GM18517 (cell line): ENCODE results near the gene PPP2R5A.
"Not testable (repeated sequence)": the region's sequence is repeated elsewhere in the genome, so short reads cannot be mapped to it uniquely, and the experiment has no call there.

Experiments
- ATAC-seq: cut with Tn5 transposase; IDR thresholded peaks from one replicate; pipeline ENCODE4 v1.9.1; 2021; ENCODE audit warnings: mild to moderate bottlenecking, moderate library complexity; ENCODE audit not compliant: unreplicated experiment

Gene PPP2R5A

DNA sequence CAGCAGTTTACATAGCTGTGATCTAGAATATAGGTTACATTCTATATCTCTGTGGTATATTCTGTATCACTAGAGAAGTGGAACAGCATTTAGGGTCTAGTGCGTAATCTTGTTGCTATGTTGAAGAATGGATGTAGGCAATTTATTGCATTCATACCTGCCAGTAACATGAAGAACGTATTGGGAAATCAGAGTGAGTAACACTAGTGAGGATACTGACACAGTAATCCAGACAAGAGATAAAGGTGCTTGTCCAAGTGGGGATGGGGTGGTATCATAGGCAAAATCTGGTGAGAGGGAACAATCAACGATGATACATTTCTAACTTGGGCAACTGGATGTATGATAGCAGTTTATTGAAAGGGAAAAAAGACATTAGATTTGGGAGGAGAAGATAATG lies 9.8 kb downstream of the PPP2R5A start:
- ATAC-seq: no peak

- no peak for ATAC-seq
These were observed 10.4 kb downstream of the PPP2R5A start for GRCh38 chr1:212295579-212295978.

- ATAC-seq: no peak
These were observed 12.1 kb downstream of the PPP2R5A start for GRCh38 chr1:212297338-212297737.

- no peak for ATAC-seq
These were observed 16.4 kb downstream of the PPP2R5A start for GRCh38 chr1:212301580-212301979.

- ATAC-seq: no peak
These were observed 17.7 kb downstream of the PPP2R5A start for GRCh38 chr1:212302745-212303383.

DNA sequence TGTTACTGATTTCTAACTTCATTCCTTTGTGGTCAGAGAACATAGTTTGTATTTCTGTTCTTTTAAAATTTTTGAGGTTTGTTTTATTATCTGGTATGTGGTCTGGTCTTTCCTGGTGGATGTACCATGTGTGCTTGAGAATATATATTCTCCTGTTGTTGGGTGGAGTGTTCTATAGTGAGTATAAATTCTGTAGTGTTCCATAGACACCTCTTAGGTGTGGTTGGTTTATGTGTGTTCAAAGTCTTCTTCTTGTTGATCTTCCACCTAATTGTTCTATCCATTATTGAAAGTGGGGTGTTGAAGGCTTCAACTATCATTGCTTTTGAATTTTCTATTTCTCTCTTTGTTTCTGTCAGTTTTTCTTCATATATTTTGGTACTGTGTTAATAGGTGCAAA lies 20.1 kb downstream of the PPP2R5A start:
- no peak for ATAC-seq

DNA sequence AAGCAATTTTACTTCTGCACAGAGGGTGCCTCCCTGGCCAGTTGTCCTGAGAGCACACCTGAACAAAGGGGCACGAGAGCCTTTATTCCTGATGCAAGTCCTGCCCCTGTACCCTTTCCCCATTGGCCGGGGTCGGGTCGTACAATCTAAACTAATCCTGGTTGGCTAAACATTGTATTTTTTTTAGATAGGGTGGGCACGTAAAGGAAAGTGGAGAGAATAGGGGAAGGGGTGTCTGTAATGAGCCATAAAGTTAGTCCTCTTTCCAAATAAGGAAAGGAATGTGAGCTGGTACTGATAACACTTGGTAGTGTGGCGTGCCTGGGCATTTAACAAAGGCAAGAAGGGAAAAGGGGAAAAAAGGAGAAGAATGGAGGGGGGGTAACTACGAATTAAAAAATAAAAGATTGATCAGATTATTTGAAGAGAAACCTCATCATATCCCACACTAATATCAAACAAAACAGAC lies 20.8 kb downstream of the PPP2R5A start:
- not testable (repeated sequence) for ATAC-seq

GRCh38 chr1:212309967-212310366 lies 24.8 kb downstream of the PPP2R5A start:
- ATAC-seq: no peak

- ATAC-seq: no peak
These were observed 25.2 kb downstream of the PPP2R5A start for GRCh38 chr1:212310383-212310782.

GRCh38 chr1:212311836-212312497 lies 26.8 kb downstream of the PPP2R5A start:
- no peak for ATAC-seq

GRCh38 chr1:212313616-212314015 lies 28.4 kb downstream of the PPP2R5A start:
- no peak for ATAC-seq

DNA sequence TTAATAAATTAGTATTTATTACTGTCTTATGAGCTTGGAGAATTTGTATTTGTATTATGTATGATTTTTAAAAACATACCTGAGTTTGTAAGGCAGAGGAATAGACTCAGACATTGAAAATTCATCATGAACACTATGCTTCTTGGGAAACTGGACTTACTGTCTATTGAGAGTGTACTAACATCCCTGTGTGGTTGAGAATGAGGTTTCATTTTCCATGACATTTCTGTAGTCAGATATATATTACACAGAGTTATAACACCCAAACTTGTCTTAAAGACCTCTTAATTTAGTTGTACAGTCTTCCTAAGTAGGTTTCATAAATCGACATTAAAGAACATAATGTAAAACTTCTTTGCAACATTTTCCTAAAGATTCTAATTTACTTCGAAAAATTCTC lies 30.0 kb downstream of the PPP2R5A start:
- ATAC-seq: no peak

DNA sequence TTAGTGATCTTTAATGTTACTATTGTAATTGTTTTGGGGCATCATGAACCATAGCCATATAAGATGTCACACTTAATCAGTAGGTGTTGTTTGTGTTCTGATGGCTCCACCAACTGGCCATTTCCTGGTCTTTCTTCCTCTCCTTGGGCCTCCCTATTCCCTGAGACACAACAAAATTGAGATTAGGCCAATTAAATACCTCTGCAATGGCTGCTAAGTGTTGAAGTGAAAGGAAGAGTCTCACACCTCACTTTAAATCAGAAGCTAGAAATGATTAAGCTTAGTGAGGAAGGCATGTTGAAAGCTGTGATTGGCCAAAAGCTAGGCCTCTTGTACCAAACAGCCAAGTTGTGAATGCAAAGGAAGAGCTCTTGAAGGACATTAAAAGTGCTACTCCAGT lies 30.7 kb downstream of the PPP2R5A start:
- ATAC-seq: no peak

GRCh38 chr1:212317916-212318315 lies 32.7 kb downstream of the PPP2R5A start:
- no peak for ATAC-seq

DNA sequence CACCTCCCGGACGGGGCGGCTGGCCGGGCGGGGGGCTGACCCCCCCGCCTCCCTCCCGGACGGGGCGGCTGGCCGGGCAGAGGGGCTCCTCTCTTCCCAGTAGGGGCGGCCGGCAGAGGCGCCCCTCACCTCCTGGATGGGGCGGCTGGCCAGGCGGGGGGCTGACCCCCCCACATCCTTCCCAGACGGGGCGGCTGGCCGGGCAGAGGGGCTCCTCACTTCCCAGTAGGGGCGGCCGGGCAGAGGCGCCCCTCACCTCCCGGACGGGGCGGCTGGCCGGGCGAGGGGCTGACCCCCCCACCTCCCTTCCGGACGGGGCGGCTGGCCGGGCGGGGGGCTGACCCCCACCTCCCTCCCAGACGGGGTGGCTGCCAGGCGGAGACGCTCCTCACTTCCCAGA lies 35.8 kb downstream of the PPP2R5A start:
- ATAC-seq: not testable (repeated sequence)

- no peak for ATAC-seq
These were observed 37.9 kb downstream of the PPP2R5A start for GRCh38 chr1:212323066-212323465.

DNA sequence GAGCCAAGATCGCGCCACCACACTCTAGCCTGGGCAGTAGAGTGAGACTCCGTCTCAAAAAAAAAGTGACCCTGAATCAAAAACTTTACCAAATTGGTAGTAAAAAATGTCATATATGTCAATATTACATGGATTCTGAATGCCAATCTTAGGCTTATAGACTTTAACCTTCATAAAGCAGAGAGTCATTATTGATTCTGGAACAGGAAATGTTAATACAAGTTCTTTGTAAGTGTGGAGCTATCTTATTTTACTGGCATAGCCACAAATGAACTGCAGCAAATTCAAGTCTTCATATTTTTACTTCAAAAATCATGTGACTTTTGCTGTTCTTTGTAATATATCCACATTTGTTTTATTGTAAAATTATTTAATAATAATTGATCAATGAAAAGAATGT lies 41.3 kb downstream of the PPP2R5A start:
- no peak for ATAC-seq

DNA sequence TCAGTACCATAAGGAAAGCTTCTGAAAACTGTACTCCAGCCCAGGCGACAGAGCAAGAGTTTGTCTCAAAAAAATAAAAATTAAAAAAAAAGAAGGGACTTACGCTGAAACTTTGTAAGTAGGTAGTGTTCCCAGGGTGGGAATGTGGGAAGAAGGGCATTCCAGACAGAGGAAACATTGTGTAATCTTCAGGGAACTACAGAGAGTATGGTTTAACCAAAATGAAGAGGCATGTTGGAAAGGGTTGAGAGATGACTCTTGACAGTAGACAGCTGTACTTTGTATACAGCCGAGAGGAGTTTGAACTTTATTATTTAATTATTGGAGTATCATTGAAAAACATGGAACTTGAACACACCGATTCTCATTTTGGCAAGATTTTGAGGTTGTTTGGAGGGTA lies 43.0 kb downstream of the PPP2R5A start:
- no peak for ATAC-seq

- ATAC-seq: no peak
These were observed 43.9 kb downstream of the PPP2R5A start for GRCh38 chr1:212329105-212329504.

- ATAC-seq: no peak
These were observed 55.9 kb downstream of the PPP2R5A start for GRCh38 chr1:212341090-212341489.

GRCh38 chr1:212344905-212345304 lies 59.7 kb downstream of the PPP2R5A start:
- ATAC-seq: no peak

DNA sequence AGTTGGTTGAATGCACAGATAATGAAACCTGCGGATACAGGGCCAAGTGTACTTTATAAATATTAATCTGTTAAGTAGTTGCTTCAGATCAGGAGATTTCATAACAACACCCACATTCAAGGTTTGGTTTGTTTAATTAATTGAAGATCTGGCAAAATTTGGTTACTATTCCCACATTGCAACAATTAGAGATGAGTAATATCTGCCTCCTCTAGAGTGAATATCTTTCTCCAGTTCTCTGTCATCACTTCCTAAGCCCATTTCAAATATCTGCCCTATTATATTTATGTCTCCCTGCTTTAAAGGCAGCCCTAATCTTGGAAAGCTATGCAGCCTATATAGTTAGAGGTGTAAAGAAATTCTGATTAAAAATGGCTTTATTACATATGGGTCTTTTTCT lies 61.4 kb downstream of the PPP2R5A start:
- ATAC-seq: no peak
